Activated CD4-positive, alpha-beta T cell treated with anti-CD3 and anti-CD28 coated beads, Interleukin-2, Interleukin-6, amounts not matched to agents 100 ng/mL and 50 ng/mL, durations not matched to agents 16 hours and 8 hours (primary cell): Measurements from ENCODE around the gene UBAP1L.
"Not testable (repeated sequence)": the region's sequence is repeated elsewhere in the genome, so short reads cannot be mapped to it uniquely, and the experiment has no call there.

ENCODE experiments used
- DNase-seq: peaks from one replicate; pipeline ENCODE4 v3.0.0-alpha.2; 2020

The UBAP1L gene

GRCh38 chr15:65062061-65062460 is 52.9 kb downstream of the UBAP1L start:
- no peak for DNase-seq

- no peak for DNase-seq
Observed at GRCh38 chr15:65060641-65061397, 54.2 kb downstream of the UBAP1L start.

- DNase-seq: no peak
Observed at GRCh38 chr15:65059931-65060596, 54.9 kb downstream of the UBAP1L start.

GRCh38 chr15:65059369-65059750 is 55.6 kb downstream of the UBAP1L start:
- DNase-seq: no peak

GRCh38 chr15:65058394-65059368 is 56.3 kb downstream of the UBAP1L start:
- no peak for DNase-seq

- no peak for DNase-seq
Observed at GRCh38 chr15:65057549-65057940, 57.5 kb downstream of the UBAP1L start.

GRCh38 chr15:65056868-65057548 is 58.0 kb downstream of the UBAP1L start:
- DNase-seq: no peak

GRCh38 chr15:65056106-65056505 is 58.9 kb downstream of the UBAP1L start:
- no peak for DNase-seq

- DNase-seq: no peak
Observed at GRCh38 chr15:65055201-65055870, 59.7 kb downstream of the UBAP1L start.

GRCh38 chr15:65054333-65055200 is 60.4 kb downstream of the UBAP1L start:
- peak; percentile 70 for DNase-seq

- no peak for DNase-seq
Observed at GRCh38 chr15:65052956-65053355, 62.0 kb downstream of the UBAP1L start.

- no peak for DNase-seq
Observed at GRCh38 chr15:65051266-65051665, 63.7 kb downstream of the UBAP1L start.

GRCh38 chr15:65050270-65050669 is 64.7 kb downstream of the UBAP1L start:
- no peak for DNase-seq

GRCh38 chr15:65049418-65049840 is 65.6 kb downstream of the UBAP1L start:
- DNase-seq: peak; percentile 89

GRCh38 chr15:65048241-65048640 is 66.8 kb downstream of the UBAP1L start:
- no peak for DNase-seq

GRCh38 chr15:65044724-65045481 is 70.1 kb downstream of the UBAP1L start, which contains the start of gene SLC51B:
SLC51B (plus strand) TSS chr15:65045387; CDS start chr15:65050005, 4,618 bp downstream.
- no peak for DNase-seq

GRCh38 chr15:65044218-65044617 is 70.8 kb downstream of the UBAP1L start:
- DNase-seq: not testable (repeated sequence)

GRCh38 chr15:65042776-65043327 is 72.1 kb downstream of the UBAP1L start:
- no peak for DNase-seq
